ENCODE results near the gene LNX1.

- TF ChIP-seq CTCF (IDR thresholded peaks at IDR 0.05) (no peak), POLR2A (IDR thresholded peaks at IDR 0.05) (no peak)
Measured at GRCh38 chr4:53576676-53577372, 14.5 kb downstream of the LNX1 start.

All from vagina (tissue), 2 donors.